Upper lobe of left lung (tissue), 6 donors: ENCODE results near the gene CBX8. TPM values are rescaled to one million over a fixed set of nuclear protein-coding genes. Genes with fewer than 3 reads are reported as not detected.

ENCODE experiments used
- ATAC-seq, 2 donors: fragments of 200-7000 bp; cut with Tn5 transposase; one replicate each; pipeline ENCODE4 v1.9.1; 2022; ENCODE audit warnings: mild to moderate bottlenecking in 2 of 2, moderate library complexity in 2 of 2; ENCODE audit not compliant: low FRiP score in 2 of 2
- DNase-seq, 2 donors: peaks; one replicate each; pipeline ENCODE4 v3.0.0-alpha.2; 2019 to 2020
- H3K27ac ChIP-seq, 4 donors: fragments of 200-600 bp; sonication (generic); one replicate each; pipeline ENCODE4 v1.5.1; 2016 to 2019
- H3K27me3 ChIP-seq, 4 donors: fragments of 200-600 bp; sonication (generic); one replicate each; pipeline ENCODE4 v1.5.1; 2017 to 2019
- H3K36me3 ChIP-seq, 4 donors: fragments of 200-600 bp; sonication (generic); one replicate each; pipeline ENCODE4 v1.5.1; 2016 to 2019
- H3K4me1 ChIP-seq, 4 donors: fragments of 200-600 bp; sonication (generic); one replicate each; pipeline ENCODE4 v1.5.1; 2018 to 2019
- H3K4me3 ChIP-seq, 4 donors: fragments of 200-600 bp; sonication (generic); one replicate each; pipeline ENCODE4 v1.5.1; 2017 to 2019; ENCODE audit warnings: mild to moderate bottlenecking in 2 of 4, moderate library complexity in 1 of 4
- H3K9me3 ChIP-seq, 4 donors: fragments of 200-600 bp; sonication (generic); one replicate each; pipeline ENCODE4 v1.5.1; 2018 to 2019
- EP300 ChIP-seq, 4 donors: sonication (generic); formaldehyde crosslinking; IDR thresholded peaks; one replicate each; pipeline ENCODE4 v1.5.1; 2017; ENCODE audit warnings: antibody characterized with exemption in 4 of 4, control low read depth in 2 of 4
- POLR2A ChIP-seq, 4 donors: fragments of 450-650 bp; IDR thresholded peaks; one replicate each; pipeline ENCODE4 v1.5.1; 2016 to 2017; ENCODE audit warnings: antibody characterized with exemption in 4 of 4, mild to moderate bottlenecking in 2 of 4
- POLR2AphosphoS5 ChIP-seq, 2 donors: sonication (generic); formaldehyde crosslinking; IDR thresholded peaks; one replicate each; pipeline ENCODE4 v1.5.1; 2017; ENCODE audit warnings: antibody characterized with exemption in 2 of 2
- WGBS, 2 donors: methylation state at CpG; one replicate each; pipeline ENCODE4 v1.1.5; 2017 to 2018; 5-methylcytosine and 5-hydroxymethylcytosine counted together
- total RNA-seq, 6 donors: library from RNA; depleted of rRNA in 4 of 6; stranded (reverse); fragments of >200 nt in 4 of 6; gene quantifications; one replicate each; pipeline versions ENCODE4 v1.1.0 to v1.2.1, GENCODE V29; 2016 to 2021
- TF ChIP-seq, protein P1 (sequence below), 6 experiments: fragments of 450-650 bp in 4 of 6; fragments of 200-600 bp in 2 of 6; sonication (generic) in 2 of 6; IDR thresholded peaks; one replicate each; pipeline ENCODE4 v1.5.1; 2016 to 2019; ENCODE audit warnings: antibody characterized with exemption in 6 of 6
- donor health status: DM: no; HTN: no; CAD: no; lungs with moderate emphysema.
- donor health status: DM: no; HTN: yes; CAD: no; lungs with severe emphysema.

CBX8 gene
- total RNA-seq, 6 donors from 2014 or later, result 2.0 to 16.8 (median 8.8) TPM

DNA sequence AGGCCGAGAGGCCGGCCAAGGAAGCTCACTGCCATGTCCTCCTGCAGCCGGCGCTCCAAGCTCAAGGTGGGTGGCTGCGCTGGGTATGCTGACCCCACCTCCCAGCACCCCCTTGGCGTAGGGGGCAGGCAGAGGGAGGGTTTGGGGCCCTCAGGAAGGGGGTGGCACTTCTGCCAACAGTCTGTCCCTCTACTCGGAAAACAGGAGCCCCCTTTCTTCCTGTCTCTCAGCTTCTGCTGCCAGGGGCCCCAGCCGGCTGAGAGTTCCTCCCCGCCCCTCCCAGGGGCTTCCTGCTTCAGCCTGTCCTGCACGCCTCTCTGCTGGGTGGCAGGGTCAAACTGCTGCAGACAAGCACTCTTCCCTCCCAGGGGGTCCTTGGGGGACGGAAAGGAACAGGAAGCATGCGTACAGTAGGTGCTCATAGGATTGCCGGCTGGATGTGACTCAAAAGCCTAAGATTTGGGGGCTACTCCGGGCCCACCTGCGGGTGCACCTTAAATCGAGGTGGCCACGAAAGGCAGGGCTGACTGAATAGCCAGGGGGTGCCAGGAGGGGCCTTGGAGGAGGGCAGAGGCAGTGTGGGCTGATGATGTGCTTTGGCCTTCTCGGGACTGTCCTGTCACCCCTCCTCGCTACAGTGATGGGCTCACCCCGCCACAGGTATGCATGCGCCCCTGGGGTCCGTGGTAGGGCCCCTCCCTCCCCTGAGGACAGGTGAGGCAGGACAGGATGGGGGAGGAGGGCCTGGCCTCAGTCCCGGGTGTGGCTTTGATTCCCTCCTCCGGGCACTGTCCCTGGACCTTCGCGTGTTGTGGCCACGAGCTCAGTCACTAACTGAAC is 14.9 kb downstream of the CBX8 start:
- H3K36me3 ChIP-seq, result peaks cover 0 to 5% (median 1%) of the 10 kb centered on the region in 4 donors
- H3K4me3 ChIP-seq, result no peak overlapping the region
- TF ChIP-seq POLR2A (IDR thresholded peaks at IDR 0.05) (no peak), EP300 (IDR thresholded peaks at IDR 0.05) (no peak), POLR2AphosphoS5 (IDR thresholded peaks at IDR 0.05) (no peak)
- TF ChIP-seq, protein P1, sequence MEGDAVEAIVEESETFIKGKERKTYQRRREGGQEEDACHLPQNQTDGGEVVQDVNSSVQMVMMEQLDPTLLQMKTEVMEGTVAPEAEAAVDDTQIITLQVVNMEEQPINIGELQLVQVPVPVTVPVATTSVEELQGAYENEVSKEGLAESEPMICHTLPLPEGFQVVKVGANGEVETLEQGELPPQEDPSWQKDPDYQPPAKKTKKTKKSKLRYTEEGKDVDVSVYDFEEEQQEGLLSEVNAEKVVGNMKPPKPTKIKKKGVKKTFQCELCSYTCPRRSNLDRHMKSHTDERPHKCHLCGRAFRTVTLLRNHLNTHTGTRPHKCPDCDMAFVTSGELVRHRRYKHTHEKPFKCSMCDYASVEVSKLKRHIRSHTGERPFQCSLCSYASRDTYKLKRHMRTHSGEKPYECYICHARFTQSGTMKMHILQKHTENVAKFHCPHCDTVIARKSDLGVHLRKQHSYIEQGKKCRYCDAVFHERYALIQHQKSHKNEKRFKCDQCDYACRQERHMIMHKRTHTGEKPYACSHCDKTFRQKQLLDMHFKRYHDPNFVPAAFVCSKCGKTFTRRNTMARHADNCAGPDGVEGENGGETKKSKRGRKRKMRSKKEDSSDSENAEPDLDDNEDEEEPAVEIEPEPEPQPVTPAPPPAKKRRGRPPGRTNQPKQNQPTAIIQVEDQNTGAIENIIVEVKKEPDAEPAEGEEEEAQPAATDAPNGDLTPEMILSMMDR (IDR thresholded peaks at IDR 0.05), result no peak
- peaks cover 0 to 13% (median 4%) of the 10 kb centered on the region in 4 donors for H3K27me3 ChIP-seq
- H3K4me1 ChIP-seq, result peaks cover 15 to 30% (median 18%) of the 10 kb centered on the region in 4 donors
- H3K9me3 ChIP-seq, result no peaks in the 10 kb centered on the region
- no peak overlapping the region for H3K27ac ChIP-seq
- ATAC-seq, result no peak
- DNase-seq, result peak in 1 of 2 donors; percentile 53
- 66 to 85% methylated on average over 21 to 26 of the region's 27 CpGs for WGBS, 2 donors

DNA sequence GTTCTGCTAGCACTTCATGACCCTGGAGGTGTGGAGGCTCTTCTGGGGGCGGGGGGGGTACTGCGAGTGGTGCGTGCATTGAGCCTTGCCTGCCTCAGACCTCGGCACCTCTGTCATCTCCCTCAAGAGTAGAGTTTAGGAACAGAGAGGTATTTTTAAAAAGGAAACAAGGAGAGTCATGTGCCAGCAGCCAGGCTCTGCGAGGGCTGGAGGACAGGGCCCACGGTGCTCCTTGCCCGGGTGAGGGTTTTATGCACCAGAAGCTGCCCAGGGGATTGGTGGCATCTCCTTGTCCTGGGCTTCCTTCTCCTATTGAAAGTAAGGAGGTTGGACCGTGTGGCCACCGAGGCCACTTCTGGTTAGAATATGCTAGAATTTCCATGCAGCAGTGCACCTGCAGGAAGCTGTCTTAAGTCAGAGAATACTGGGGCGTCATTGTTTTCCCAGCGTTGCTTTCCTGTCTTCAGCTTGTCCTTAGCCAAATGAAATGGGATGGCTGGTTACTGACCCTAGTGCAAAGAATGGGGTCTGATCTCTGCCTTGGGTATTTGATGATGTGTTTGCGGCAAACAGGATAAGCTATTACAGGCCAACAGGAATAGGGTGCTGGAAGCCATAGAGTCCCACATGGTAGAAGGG is 15.7 kb downstream of the CBX8 start:
- H3K36me3 ChIP-seq, result peaks cover 0 to 5% (median 1%) of the 10 kb centered on the region in 4 donors
- peaks cover 0 to 13% (median 5%) of the 10 kb centered on the region in 4 donors for H3K27me3 ChIP-seq
- ATAC-seq (no peak), DNase-seq (no peak)
- no peak overlapping the region for H3K27ac ChIP-seq
- TF ChIP-seq, protein P1 (IDR thresholded peaks at IDR 0.05), result no peak
- peaks cover 16 to 37% (median 19%) of the 10 kb centered on the region in 4 donors for H3K4me1 ChIP-seq
- H3K4me3 ChIP-seq, result no peak overlapping the region
- H3K9me3 ChIP-seq, result no peaks in the 10 kb centered on the region
- 67 to 68% methylated on average over 11 to 12 of the region's 12 CpGs for WGBS, 2 donors

DNA sequence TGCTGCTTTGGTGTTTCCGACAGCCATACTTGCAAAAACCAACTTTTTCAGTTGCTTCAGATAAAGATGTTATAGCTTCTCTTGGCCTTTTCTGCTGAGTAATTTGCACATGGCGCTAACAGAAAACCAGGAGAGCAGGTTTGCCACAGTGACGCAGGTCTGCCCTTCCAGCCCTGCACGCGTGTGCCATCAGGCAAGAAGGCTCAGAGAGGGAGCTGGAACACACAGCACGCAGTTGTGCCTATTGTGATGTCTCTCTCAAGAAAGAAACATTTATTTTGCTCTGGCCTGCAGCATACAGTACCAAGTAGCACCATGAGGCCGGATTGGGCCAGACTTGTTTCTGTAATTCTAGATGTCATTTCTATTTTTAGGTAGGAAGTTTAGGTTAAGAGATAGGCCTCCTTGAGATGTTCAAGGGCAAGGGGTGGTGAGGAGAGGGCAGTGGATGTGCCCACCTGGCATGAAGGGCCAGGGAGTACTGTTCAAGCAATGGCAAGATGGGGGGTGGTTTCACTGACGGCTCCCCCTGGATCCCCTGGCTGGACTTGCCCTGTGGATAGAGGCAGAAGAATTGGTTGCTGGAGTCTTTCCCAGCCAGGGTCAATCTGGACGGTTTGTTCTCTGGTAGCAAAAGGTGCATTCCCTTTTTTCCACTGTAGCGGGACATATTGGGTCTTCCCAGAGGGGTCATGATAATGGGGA is 17.1 kb downstream of the CBX8 start:
- TF ChIP-seq, protein P1 (IDR thresholded peaks at IDR 0.05), result no peak
- TF ChIP-seq POLR2A (IDR thresholded peaks at IDR 0.05) (no peak), POLR2AphosphoS5 (IDR thresholded peaks at IDR 0.05) (no peak)
- Histone ChIP-seq H3K27me3 (peaks cover 0 to 13% (median 5%) of the 10 kb centered on the region in 4 donors), H3K27ac (no peak overlapping the region), H3K4me3 (no peak overlapping the region), H3K4me1 (peaks cover 16 to 37% (median 19%) of the 10 kb centered on the region in 4 donors), H3K36me3 (peaks cover 0 to 5% (median 1%) of the 10 kb centered on the region in 4 donors), H3K9me3 (no peaks in the 10 kb centered on the region)
- WGBS, 2 donors, result 80 to 85% methylated on average over 10 of the region's 10 CpGs
- DNase-seq (no peak), ATAC-seq (no peak)

DNA sequence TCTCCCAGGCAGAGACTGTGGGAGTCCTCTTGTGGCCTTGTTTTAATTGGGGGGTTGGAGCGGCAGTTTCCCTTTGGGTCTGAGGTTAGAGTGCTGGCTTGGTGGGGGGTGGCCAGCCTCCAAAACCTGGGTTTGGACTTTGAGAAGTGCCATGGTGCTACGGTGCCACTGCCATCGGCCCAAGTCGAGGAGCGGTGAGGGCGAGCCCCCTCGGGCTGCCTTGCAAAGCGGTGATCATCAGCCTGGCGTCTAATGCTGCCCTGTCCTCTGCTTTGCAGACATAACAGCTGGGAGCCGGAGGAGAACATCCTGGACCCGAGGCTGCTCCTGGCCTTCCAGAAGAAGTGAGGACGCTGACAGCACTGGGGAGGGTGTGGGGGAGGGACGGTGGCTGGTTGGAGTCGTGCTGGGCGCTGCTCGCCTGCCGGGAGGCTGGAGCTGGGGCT is 17.8 kb downstream of the CBX8 start:
- DNase-seq (peak in 1 of 2 donors; percentile 66), ATAC-seq (no peak)
- peak overlapping the region in 3 of 4 donors; percentile 77 to 90 (median 84) for H3K4me3 ChIP-seq
- peaks cover 0 to under 1% (median 0%) of the 10 kb centered on the region in 4 donors for H3K36me3 ChIP-seq
- H3K27ac ChIP-seq, result peak overlapping the region in 1 of 4 donors; percentile 73
- H3K4me1 ChIP-seq, result peaks cover 16 to 37% (median 19%) of the 10 kb centered on the region in 4 donors
- no peaks in the 10 kb centered on the region for H3K9me3 ChIP-seq
- 41 to 48% methylated on average over 4 to 17 of the region's 17 CpGs for WGBS, 2 donors
- peaks cover 0 to 13% (median 5%) of the 10 kb centered on the region in 4 donors for H3K27me3 ChIP-seq
- TF ChIP-seq EP300 (IDR thresholded peaks at IDR 0.05) (no peak), POLR2AphosphoS5 (IDR thresholded peaks at IDR 0.05) (no peak), POLR2A (IDR thresholded peaks at IDR 0.05) (no peak)
- TF ChIP-seq, protein P1 (IDR thresholded peaks at IDR 0.05), result no peak
